Measurements from ENCODE around the gene ANKRD13B. TPM values are rescaled to one million over a fixed set of nuclear protein-coding genes. Genes with fewer than 3 reads are reported as not detected.

ANKRD13B gene
- total RNA-seq, 3 donors from 2014 or later, result 8.5 to 13.0 (median 9.2) TPM

DNA sequence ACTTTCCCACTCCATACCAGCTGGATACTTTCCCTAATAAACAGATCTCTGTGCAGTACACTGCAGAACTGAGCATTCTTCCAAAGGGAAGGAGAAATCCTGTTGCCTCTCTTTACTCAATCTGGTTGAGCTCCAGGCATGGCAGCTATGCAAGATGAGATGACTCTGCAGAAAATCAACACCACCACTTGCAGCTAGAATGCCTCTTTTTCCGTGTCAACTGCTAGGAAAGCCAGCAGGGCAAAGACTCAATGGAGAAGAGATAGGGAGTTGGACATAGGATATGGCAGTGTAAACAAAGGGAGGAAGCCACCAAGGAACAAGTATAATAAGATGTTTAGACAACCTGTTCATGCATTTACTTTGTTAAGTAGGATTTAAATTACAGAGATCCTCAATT, 70.2 kb downstream of the ANKRD13B start:
- Histone ChIP-seq H3K27me3 (no peaks in the 10 kb centered on the region), H3K9me3 (no peaks in the 10 kb centered on the region), H3K4me1 (no peaks in the 10 kb centered on the region), H3K27ac (no peak overlapping the region), H3K36me3 (peaks cover 4% of the 10 kb centered on the region), H3K4me3 (no peak overlapping the region)
- TF ChIP-seq CTCF (IDR thresholded peaks at IDR 0.05) (no peak), POLR2AphosphoS5 (IDR thresholded peaks at IDR 0.05) (no peak), POLR2A (IDR thresholded peaks at IDR 0.05) (no peak)
- DNase-seq (ENCODE audit: low spot score in 2 of 2), result no peak
- intact Hi-C loops (cut with DNase I; ENCODE audit: low total_unique reads), result no loop called here

Other genes starting within 250 kb of the ANKRD13B start
- 10 to 100 TPM; 62.6 to 77.1 (median 67.8) TPM for gene TAOK1, start 202.8 kb upstream of the ANKRD13B start, total RNA-seq
- 10 to 100 TPM in 1 of 3 donors, 1 to 10 TPM in 2; 7.9 to 29.3 (median 9.8) TPM for gene ABHD15, start 26.1 kb upstream of the ANKRD13B start, total RNA-seq
- 100 to 1,000 TPM in 1 of 3 donors, 10 to 100 TPM in 2; 34.1 to 114 (median 56.0) TPM for gene TP53I13, start 24.4 kb upstream of the ANKRD13B start, total RNA-seq
- gene GIT1, start 3.5 kb upstream of the ANKRD13B start, total RNA-seq, result 10 to 100 TPM; 28.5 to 41.3 (median 31.2) TPM
- 10 to 100 TPM in 2 of 3 donors, 1 to 10 TPM in 1; 6.6 to 21.3 (median 16.8) TPM for gene CORO6, start 29.8 kb downstream of the ANKRD13B start, total RNA-seq

Data from breast epithelium (tissue), 4 donors.